GM23248 (cell line): Measurements from ENCODE around the gene TOLLIP. TPM values are rescaled to one million over a fixed set of nuclear protein-coding genes. Genes with fewer than 3 reads are reported as not detected.

Experiments
- DNase-seq: peaks from one replicate; pipeline ENCODE4 v3.0.0-alpha.2; 2015
- H2AFZ ChIP-seq: fragments of 200-600 bp; sonication (generic); 2 replicates; pipeline ENCODE4 v1.6.1; 2016; ENCODE audit warnings: antibody characterized with exemption
- H3F3A ChIP-seq: fragments of 200-600 bp; sonication (generic); 2 replicates; pipeline ENCODE4 v1.6.1; 2016; ENCODE audit warnings: mild to moderate bottlenecking, antibody characterized with exemption, mixed run types; ENCODE audit not compliant: insufficient read depth
- H3K27ac ChIP-seq: fragments of 200-600 bp; sonication (generic); 2 replicates; pipeline ENCODE4 v1.5.1; 2016; ENCODE audit warnings: mild to moderate bottlenecking
- H3K27me3 ChIP-seq: fragments of 200-600 bp; sonication (generic); replicated peaks from 2 replicates; pipeline ENCODE4 v1.6.1; 2016; ENCODE audit warnings: mild to moderate bottlenecking; ENCODE audit not compliant: insufficient read depth
- H3K36me3 ChIP-seq: fragments of 200-600 bp; sonication (generic); 2 replicates; pipeline ENCODE4 v1.6.1; 2016; ENCODE audit warnings: low read depth, mild to moderate bottlenecking
- H3K4me1 ChIP-seq: fragments of 200-600 bp; sonication (generic); 2 replicates; pipeline ENCODE4 v1.6.1; 2016; ENCODE audit warnings: mild to moderate bottlenecking; ENCODE audit not compliant: insufficient read depth
- H3K4me2 ChIP-seq: fragments of 200-600 bp; sonication (generic); one replicate; pipeline ENCODE4 v1.6.1; 2016; ENCODE audit warnings: mild to moderate bottlenecking; ENCODE audit not compliant: unreplicated experiment
- H3K4me3 ChIP-seq: fragments of 200-600 bp; sonication (generic); 2 replicates; pipeline ENCODE4 v1.5.1; 2016; ENCODE audit warnings: mild to moderate bottlenecking
- H3K79me2 ChIP-seq: fragments of 200-600 bp; sonication (generic); 2 replicates; pipeline ENCODE4 v1.6.1; 2016; ENCODE audit warnings: mild to moderate bottlenecking; ENCODE audit not compliant: insufficient read depth
- H3K9ac ChIP-seq: fragments of 200-600 bp; sonication (generic); 2 replicates; pipeline ENCODE4 v1.6.1; 2016; ENCODE audit warnings: mild to moderate bottlenecking
- H3K9me2 ChIP-seq: fragments of 200-600 bp; sonication (generic); 2 replicates; pipeline ENCODE4 v1.6.1; 2016; ENCODE audit warnings: mixed run types, mild to moderate bottlenecking, moderate library complexity; ENCODE audit not compliant: insufficient read depth
- H3K9me3 ChIP-seq: fragments of 200-600 bp; sonication (generic); one replicate; pipeline ENCODE4 v1.6.1; 2017; ENCODE audit warnings: low read depth
- H4K20me1 ChIP-seq: fragments of 200-600 bp; sonication (generic); 2 replicates; pipeline ENCODE4 v1.6.0; 2016; ENCODE audit not compliant: insufficient read depth
- EZH2 ChIP-seq: fragments of 200-600 bp; sonication (generic); IDR thresholded peaks from 2 replicates; pipeline ENCODE4 v1.6.1; 2018; ENCODE audit warnings: antibody characterized with exemption, mild to moderate bottlenecking; ENCODE audit not compliant: insufficient read depth, poor library complexity, severe bottlenecking
- EZH2phosphoT487 ChIP-seq: fragments of 200-600 bp; sonication (generic); IDR thresholded peaks from 2 replicates; pipeline ENCODE4 v1.6.1; 2018; ENCODE audit warnings: antibody characterized with exemption, moderate library complexity, mild to moderate bottlenecking, low read depth; ENCODE audit not compliant: insufficient read depth
- WGBS, 2 experiments: methylation state at CpG; one replicate each; pipeline ENCODE4 v1.1.6; 2015 to 2017; ENCODE audit warnings: low lambda C conversion rate in 2 of 2, low coverage in 1 of 2; ENCODE audit errors: missing lambda C conversion rate in 2 of 2; 5-methylcytosine and 5-hydroxymethylcytosine counted together
- in situ Hi-C: fragments of 300-500 bp; cut with MboI; formaldehyde crosslinking; loops from 2 replicates; pipeline ENCODE4 v1.15.0; 2020
- polyA plus RNA-seq: library from polyadenylated mRNA; unstranded; fragments of >200 nt; fragmentation: Nextera tagmentation; extraction: Ambion mirVana; gene quantifications from 2 replicates; pipeline ENCODE4 v1.2.1, GENCODE V29; 2016
- total RNA-seq: library from RNA; depleted of rRNA; stranded (reverse); fragments of >200 nt; shearing (Covaris generic); gene quantifications from 2 replicates; pipeline ENCODE4 v1.2.3, GENCODE V29; 2014

The TOLLIP gene
- total and polyA plus RNA-seq, 2 experiments from 2014 or later, result 27.3 to 57.7 TPM

GRCh38 chr11:1231396-1232020, 77.9 kb downstream of the TOLLIP start:
- Histone ChIP-seq H3F3A (no peaks in the 10 kb centered on the region), H3K9ac (no peak overlapping the region)
- in situ Hi-C loops, result no loop called here

GRCh38 chr11:1230456-1231395, 78.7 kb downstream of the TOLLIP start:
- Histone ChIP-seq H4K20me1 (no peaks in the 10 kb centered on the region), H3F3A (no peaks in the 10 kb centered on the region), H3K36me3 (no peaks in the 10 kb centered on the region), H3K4me3 (no peak overlapping the region), H3K79me2 (no peaks in the 10 kb centered on the region), H3K9ac (no peak overlapping the region), H3K27ac (no peak overlapping the region), H3K9me2 (no peaks in the 10 kb centered on the region), H3K4me1 (no peaks in the 10 kb centered on the region), H3K9me3 (no peaks in the 10 kb centered on the region), H3K27me3 (no peaks in the 10 kb centered on the region), H3K4me2 (no peak overlapping the region), H2AFZ (no peak overlapping the region)
- no peak for TF ChIP-seq EZH2
- no peak for TF ChIP-seq EZH2phosphoT487
- in situ Hi-C loops, result no loop called here
- no peak for DNase-seq
- 63 to 64% methylated on average over 31 to 42 of the region's 45 CpGs for WGBS, 2 experiments

More at GRCh38 chr11:1231396-1232020, 77.9 kb downstream of the TOLLIP start:
- H3K4me3 ChIP-seq, result no peak overlapping the region
- DNase-seq, result no peak
- H3K36me3 ChIP-seq, result no peaks in the 10 kb centered on the region
- no peaks in the 10 kb centered on the region for H3K9me2 ChIP-seq
- H3K27me3 ChIP-seq, result no peaks in the 10 kb centered on the region
- no peaks in the 10 kb centered on the region for H3K79me2 ChIP-seq
- H3K4me2 ChIP-seq, result no peak overlapping the region
- WGBS, 2 experiments, result 36 to 45% methylated on average over 13 to 21 of the region's 22 CpGs
- no peaks in the 10 kb centered on the region for H3K9me3 ChIP-seq
- no peak overlapping the region for H3K27ac ChIP-seq
- H4K20me1 ChIP-seq, result no peaks in the 10 kb centered on the region
- H2AFZ ChIP-seq, result no peak overlapping the region
- no peak for TF ChIP-seq EZH2phosphoT487
- TF ChIP-seq EZH2, result no peak
- no peaks in the 10 kb centered on the region for H3K4me1 ChIP-seq

- H3K4me3 ChIP-seq, result no peak overlapping the region
- H3K9ac ChIP-seq, result no peak overlapping the region
- H2AFZ ChIP-seq, result no peak overlapping the region
- H3K4me2 ChIP-seq, result no peak overlapping the region
- no peaks in the 10 kb centered on the region for H3K4me1 ChIP-seq
- H3K9me2 ChIP-seq, result no peaks in the 10 kb centered on the region
- no peak overlapping the region for H3K27ac ChIP-seq
- H3K9me3 ChIP-seq, result no peaks in the 10 kb centered on the region
- TF ChIP-seq EZH2 (no peak), EZH2phosphoT487 (no peak)
- no peaks in the 10 kb centered on the region for H3K27me3 ChIP-seq
- DNase-seq, result no peak
- in situ Hi-C loops, result no loop called here
- no peaks in the 10 kb centered on the region for H4K20me1 ChIP-seq
- no peaks in the 10 kb centered on the region for H3K36me3 ChIP-seq
- 75 to 77% methylated on average over 5 of the region's 5 CpGs for WGBS, 2 experiments
- H3K79me2 ChIP-seq, result no peaks in the 10 kb centered on the region
- H3F3A ChIP-seq, result no peaks in the 10 kb centered on the region
Measured at GRCh38 chr11:1230121-1230455, 79.3 kb downstream of the TOLLIP start.

GRCh38 chr11:1229471-1230120, 79.8 kb downstream of the TOLLIP start:
- DNase-seq, result no peak
- in situ Hi-C loops, result no loop called here
- Histone ChIP-seq H3K9me3 (no peaks in the 10 kb centered on the region), H3K27ac (no peak overlapping the region), H3K79me2 (no peaks in the 10 kb centered on the region), H2AFZ (no peak overlapping the region), H3K9ac (no peak overlapping the region), H3F3A (no peaks in the 10 kb centered on the region), H3K4me3 (no peak overlapping the region), H3K9me2 (no peaks in the 10 kb centered on the region), H3K4me1 (no peaks in the 10 kb centered on the region), H3K27me3 (no peaks in the 10 kb centered on the region), H4K20me1 (no peaks in the 10 kb centered on the region), H3K36me3 (no peaks in the 10 kb centered on the region), H3K4me2 (no peak overlapping the region)
- WGBS, 2 experiments, result 72 to 84% methylated on average over 19 to 26 of the region's 27 CpGs
- TF ChIP-seq EZH2 (no peak), EZH2phosphoT487 (no peak)
